Measurements from ENCODE around the gene CHMP4A. TPM values are rescaled to one million over a fixed set of nuclear protein-coding genes. Genes with fewer than 3 reads are reported as not detected.

CHMP4A gene
- total and polyA plus RNA-seq, 2 donors (not counting 1 experiment from before 2014, with no cell fraction given), result 91.2 to 103 TPM

GRCh38 chr14:24179294-24179960, 33.9 kb downstream of the CHMP4A start:
- intact Hi-C loops (cut with micrococcal nuclease), result no loop called here
- ChIA-PET POLR2A (interaction anchor here (0.6 to 0.8 kb wide), 3 partner anchors 10 to 73 kb away, joined by 3 to 6 read pairs (median 5); partner anchors contain the start of gene MDP1), CTCF (interaction anchor here (1.0 to 1.2 kb wide), 2 partner anchors 85 to 129 kb away, joined by 3 read pairs; partner anchors contain the start of gene CIDEB)
- Histone ChIP-seq H3K27me3 (replicated peaks in 1 of 4; ENCODE audit: control extremely low read depth in 1 of 4, control insufficient read depth in 3 of 4, insufficient read depth in 4 of 4, low read length in 3 of 4) (no peaks in the 10 kb centered on the region), H3K4me2 (replicated peaks; ENCODE audit: low read depth, low read length, poor library complexity, severe bottlenecking) (no peak overlapping the region), H3K27ac (ENCODE audit: low read length in 2 of 2) (no peak overlapping the region), H3K79me2 (ENCODE audit: control insufficient read depth, insufficient read depth, low read length) (no peaks in the 10 kb centered on the region), H2AFZ (ENCODE audit: insufficient read depth, low read depth, low read length, poor library complexity, severe bottlenecking) (no peak overlapping the region), H3K4me3 (ENCODE audit: control extremely low read depth in 1 of 5, extremely low read depth in 1 of 5, insufficient read depth in 1 of 5, low read depth in 2 of 5, low read length in 4 of 5) (no peak overlapping the region), H3K9ac (ENCODE audit: low read length) (no peak overlapping the region), H3K36me3 (replicated peaks in 1 of 2; ENCODE audit: control extremely low read depth in 1 of 2, control insufficient read depth in 1 of 2, extremely low read depth in 1 of 2, insufficient read depth in 2 of 2, low read length in 1 of 2) (peaks cover 3 to 64% of the 10 kb centered on the region in 2 experiments), H4K20me1 (ENCODE audit: control insufficient read depth, insufficient read depth, low read length, poor library complexity, severe bottlenecking) (no peaks in the 10 kb centered on the region), H3K9me3 (ENCODE audit: control extremely low read depth in 1 of 3, control insufficient read depth in 2 of 3, insufficient read depth in 1 of 3, low read length in 2 of 3) (no peaks in the 10 kb centered on the region), H3K4me1 (ENCODE audit: control insufficient read depth in 2 of 2, insufficient read depth in 2 of 2, low read length in 2 of 2) (no peaks in the 10 kb centered on the region)
- TF ChIP-seq EZH2 (IDR thresholded peaks at IDR 0.05; ENCODE audit: borderline replicate concordance, insufficient read depth, low read depth, low read length, poor library complexity, severe bottlenecking) (no peak), CTCF (IDR thresholded peaks at IDR 0.05) (no peak)
- 73% methylated on average over 9 of the region's 14 CpGs for WGBS (ENCODE audit: insufficient coverage)
- no peaks in the 10 kb centered on the region for H3K9me3 Mint-ChIP-seq (ENCODE audit: insufficient read depth)
- no peak for ATAC-seq (ENCODE audit: low read depth)
- H3K4me1 Mint-ChIP-seq, result peaks cover 8% of the 10 kb centered on the region
- no peak for DNase-seq
- H3K4me3 Mint-ChIP-seq, result no peak overlapping the region
- no peak overlapping the region for H3K27ac Mint-ChIP-seq
- H3K27me3 Mint-ChIP-seq, result no peaks in the 10 kb centered on the region

Data from B cell (primary cell).